Embryonic facial prominence (tissue), 1 donor: Measurements from ENCODE around the gene FAM53B.

Experiments
- DNase-seq: peaks from one replicate; pipeline ENCODE4 v3.0.0-alpha.2; 2016; ENCODE audit errors: extremely low spot score

The FAM53B gene

DNA sequence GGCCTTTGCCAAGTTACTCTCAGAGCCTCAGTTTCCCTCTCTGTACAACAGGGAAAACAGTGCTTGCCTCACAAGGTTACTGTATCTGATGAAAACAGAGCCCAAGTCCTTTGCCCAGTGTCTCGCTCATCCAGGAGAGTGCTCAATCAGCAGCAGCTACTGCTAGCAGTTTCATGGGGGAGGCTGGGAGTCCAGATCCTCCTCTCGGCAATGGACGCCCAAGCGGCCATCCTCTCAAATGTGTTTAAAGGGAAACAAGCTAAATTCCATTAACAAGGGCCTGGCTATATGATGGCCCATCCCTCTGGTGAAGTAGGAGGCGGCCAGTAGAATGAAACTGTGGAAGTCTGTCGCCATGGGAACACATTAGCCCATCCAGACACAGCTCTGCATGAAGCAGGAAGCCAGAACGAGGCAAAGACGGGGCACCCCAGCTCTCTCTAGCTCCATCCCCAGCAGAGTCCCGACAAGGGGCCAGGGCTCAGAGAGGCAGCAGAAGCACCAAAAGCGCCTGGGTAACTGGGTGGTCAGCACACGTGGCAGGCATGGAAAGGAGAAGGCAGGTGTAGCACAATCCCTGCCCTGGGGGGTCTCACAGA lies 35.2 kb downstream of the FAM53B start:
- DNase-seq = peak; percentile 14

DNA sequence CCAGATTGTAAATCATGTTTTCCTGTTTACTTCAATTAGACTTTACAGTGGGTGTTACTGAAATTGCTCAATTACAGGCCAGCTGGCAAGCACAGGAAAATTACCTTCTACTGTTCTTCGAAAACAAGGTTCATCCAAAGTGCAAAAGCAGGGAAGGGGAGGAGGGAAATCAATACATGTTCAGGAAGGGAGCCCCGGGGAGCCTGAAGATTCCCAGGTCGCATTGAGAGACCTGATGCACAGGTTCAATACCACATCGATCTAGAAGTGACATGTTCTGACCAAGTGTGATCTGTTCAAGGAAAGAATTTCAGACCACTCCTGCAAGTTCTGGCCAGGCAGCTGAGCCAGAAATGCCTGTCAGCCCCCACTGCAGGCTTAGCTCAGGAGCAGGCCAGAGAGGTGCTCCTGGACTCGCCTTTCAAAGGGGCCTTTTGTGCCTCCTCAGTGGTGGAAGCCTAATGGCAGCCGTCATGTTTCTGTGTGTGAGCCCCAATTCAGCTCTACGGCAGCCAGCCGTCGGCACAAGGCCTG lies 35.9 kb downstream of the FAM53B start:
- no peak for DNase-seq

DNA sequence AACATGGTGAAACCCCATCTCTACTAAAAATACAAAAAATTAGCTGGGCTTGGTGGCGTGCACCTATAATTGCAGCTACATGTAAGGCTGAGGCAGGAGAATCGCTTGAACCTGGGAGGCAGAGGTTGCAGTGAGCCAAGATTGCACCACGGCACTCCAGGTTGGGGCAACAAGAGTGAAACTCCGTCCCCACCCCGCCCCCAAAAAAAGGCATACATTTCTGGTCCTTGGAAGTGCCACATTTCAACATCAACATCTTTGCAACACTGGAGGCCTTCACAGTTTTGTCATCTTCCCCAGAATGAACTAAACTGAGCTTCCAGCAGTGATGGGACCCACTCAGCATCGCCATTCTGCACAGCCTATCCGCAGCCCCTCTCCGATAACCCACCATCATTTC lies 36.6 kb downstream of the FAM53B start:
- DNase-seq = no peak

DNA sequence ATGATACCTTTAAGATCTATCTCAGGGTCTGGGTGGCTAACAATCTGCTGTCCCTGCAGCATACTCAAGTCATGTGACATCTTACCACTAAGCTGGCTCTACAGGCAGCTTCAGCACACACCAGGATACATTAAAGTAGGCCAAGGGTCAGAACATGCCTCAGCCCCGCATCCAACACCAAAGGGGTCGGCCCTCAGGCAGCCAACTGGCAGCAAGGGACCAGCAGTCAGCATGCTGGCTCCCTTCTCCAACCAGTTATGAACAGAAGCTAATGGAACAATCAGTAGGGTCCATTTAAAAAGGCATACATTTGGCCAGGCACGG lies 37.1 kb downstream of the FAM53B start:
- no peak for DNase-seq

DNA sequence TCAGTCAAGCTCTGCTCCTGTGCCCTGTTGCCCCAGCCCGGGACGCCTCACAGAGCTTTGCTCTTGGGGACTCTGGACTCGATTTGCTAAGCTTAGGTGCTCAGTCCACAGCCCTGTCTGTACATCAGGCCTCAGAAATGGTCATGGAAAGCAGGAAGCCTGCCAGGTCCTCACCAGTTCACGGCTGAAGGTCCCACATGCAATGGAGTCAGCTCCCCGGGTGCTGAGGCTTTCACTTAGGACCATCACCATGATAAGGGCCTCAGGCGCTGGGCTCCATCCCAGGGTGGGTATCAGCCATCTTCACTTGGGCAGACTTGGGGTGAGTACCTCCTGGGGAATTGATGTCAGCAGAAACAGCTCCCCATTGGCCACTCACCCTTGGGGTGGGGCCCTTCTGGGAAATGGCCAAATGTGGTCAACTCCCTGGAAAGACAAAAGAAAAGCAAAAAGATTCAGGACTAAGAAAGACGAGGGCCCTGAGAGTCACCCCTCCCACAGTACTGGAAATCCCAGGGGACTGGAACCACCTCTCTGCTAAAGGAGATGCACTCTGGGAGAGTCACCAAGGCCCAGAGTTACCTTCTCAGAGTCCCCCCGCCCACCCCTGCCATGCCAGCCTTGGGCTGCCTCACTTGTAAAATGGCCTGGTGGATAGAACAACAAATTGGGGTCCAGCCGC lies 37.6 kb downstream of the FAM53B start:
- DNase-seq = no peak

DNA sequence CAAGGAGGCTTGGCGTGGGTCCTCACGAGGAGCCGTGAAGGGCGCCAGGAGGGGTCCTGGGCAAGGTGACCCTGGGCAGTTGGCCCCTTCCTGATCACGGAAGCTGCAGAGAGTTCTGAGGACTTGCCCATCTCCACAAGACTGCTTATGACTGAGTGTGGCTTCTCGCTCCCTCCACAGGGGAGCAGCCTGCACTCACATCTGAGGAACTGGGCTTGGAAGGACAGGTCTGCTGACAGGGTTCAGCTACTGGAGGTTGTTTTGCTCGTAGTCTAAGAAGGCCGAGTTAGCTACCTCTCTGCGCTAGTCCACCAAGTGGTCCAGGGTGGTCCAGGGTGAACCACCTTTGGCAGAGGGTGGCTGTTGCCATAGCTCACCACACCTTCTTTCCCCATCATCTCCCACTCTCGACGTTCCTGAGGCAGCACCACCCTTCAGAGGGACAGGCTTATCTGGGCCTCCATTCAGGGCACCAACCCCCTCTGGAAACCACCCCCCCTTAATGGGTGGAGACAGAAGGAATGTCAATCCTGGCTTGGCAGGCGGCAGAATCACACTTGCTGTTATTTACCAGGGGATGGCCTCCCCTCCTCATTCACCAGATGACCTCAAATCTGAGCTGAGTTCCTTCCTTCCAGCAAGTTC lies 38.2 kb downstream of the FAM53B start:
- no peak for DNase-seq

DNA sequence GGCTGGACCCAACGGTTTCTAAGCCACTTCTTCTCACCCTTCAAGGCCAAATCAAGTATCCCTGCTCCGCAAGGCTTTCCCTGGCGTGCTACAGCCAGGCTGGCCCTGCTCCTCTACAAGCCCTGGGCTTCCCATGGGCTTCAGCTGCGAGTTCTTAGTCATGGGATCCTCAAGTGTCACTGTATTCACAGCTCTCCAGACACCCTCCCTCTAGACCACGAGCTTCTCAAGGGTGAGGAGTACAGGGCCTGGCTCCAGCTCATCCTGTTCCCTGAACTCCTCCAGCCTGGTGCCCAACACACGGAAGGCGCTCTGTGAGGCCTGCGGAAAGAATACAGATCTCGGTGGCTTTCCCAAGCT lies 38.8 kb downstream of the FAM53B start:
- DNase-seq = no peak

DNA sequence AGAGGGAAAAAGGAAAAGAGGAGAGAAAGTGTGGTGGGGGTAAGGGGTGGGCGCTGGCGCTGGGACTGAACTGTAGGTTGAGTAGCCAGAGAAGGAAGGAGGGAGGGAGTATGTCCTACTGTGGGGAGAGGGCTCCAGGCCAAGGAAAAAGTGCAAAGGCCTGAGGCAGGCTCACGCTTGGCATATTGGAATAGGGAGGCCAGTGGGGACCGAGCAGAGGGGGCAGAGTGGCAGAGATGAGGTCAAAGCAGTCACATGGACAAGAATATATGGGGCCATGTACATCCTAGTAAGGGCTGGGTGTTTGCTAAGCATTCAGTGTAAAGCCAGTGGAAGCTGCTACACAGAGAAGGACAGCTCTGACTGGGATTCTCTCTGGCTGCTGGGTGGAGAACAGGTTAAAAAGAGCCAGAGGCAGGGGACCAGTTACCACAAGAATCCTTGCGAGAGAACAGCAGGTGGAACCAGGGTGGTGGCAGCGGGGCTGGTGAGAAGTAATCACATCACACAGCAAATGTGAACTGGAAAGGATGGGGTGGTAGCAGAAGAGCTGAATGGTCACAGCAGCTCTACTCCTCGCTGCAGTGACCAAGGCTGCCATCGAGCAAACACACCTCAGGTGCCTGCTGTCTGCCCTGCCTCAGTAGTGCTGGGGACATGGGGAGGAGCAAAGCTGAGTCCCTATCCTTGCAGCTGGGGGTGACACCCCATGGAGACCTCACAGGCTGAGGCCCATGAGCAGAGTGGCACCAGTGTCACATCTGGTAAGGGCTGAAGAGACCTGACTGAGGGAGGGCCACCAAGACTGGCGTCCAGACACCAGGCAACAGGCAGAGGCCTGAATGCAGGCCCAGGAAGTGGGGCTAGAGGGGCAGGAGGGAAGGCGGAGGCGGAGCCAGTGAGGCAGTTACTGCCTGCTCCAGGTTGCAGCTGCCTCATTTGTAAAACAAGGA lies 39.5 kb downstream of the FAM53B start:
- no peak for DNase-seq

DNA sequence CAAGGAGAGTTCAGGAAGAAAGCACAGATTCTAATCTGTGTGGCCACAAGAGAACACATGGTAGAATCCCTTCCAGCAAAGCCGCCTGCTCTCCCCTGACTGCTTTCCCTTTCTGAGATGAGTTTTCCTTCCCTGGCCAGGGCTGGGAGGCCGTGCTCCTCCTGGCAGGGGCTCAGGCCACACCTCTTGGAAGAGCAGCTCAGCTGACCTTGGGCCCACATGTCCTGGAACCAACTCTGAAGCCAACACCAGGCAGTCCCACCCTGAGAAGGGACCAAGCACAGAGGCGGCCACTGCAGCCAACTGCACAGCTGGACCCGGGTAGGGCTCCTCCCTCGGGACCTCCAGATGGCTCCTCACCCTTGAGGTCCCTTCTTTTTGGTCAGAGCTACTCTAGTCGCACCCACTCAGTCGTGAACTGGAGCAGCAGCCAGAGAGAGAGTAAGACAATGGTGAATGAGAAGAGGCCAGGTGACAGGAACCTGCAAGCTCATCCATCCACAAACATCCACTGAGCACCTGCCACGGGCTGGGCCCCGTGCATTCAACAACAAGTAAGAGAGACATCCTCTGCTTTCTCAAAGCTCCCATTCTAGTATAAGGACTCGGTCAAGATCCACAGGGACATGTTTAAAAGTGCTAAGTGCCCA lies 40.3 kb downstream of the FAM53B start:
- DNase-seq = no peak

DNA sequence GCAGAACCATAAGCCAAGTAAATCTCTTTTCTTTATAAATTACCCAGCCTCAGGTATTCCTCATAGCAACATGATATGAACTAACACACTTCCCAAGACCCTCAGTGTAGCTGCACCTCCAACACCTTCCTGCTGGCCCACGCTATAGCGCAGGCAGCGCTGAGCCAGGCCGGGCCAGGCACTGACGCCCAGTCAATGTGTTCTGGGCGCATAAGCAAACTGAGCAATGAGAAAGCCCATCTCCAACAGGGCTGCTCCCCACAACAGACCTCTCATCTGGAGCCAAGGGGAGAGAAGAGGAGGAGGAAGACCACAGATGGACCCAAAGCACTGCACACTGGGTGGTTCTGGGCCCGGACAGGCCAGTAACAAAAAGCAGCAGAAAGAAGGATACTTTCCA lies 40.8 kb downstream of the FAM53B start:
- DNase-seq = no peak

DNA sequence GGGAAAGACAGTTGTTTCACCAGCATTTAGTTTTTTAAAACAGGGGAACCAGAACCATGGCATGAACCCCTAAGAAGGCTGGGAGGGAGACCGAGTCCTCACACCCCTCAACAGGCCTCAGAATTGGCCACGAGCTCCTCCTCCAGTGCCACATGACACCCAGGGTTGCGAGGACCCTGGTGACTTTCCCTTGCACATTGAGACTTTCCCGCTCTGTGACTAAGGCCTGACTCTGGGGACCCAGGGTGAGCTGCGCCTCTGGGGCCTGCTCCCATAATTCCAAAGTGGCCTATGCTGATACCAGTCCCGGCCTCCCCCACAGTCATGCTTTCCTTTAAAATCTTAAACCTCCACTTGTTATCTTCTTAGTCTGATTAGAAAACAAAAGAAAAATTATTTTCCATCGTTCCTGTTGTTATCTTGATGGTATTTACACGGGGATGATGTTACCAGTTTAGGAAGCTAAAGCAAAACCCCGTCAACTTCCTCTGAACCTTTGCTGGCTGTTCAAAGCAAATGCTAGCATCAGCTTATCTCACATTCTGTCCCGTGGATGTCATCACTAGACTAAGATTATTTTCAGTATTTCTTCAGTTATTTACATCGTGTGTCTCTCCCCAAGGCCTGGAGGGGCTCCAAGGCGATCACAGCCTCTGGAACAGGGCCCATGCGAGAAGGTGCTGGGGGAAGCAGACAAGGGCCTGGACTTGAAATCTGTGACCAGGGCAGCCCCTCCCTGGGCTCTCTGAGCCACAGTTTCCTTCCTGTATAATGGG lies 42.1 kb downstream of the FAM53B start:
- DNase-seq = no peak

DNA sequence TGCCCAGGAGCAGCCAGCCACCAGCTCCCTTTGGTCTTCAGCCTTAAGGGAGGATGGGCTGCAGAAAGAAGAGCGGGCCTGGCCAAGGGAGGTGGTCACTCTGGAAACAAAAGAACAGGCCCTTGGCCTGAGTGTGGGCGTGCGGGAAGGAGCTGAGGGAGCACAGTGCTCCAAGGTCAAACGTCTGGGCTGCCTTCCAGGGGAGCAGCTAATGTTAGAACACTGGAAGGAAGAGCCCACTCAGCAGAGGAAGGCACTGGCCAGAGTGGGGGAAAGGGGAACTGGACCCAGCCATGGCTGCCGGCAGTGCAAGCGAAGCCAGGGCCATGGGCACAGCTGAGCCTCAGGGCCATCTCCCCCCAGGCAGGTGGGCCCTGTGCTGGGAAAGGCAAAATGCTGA lies 42.7 kb downstream of the FAM53B start:
- DNase-seq = no peak

DNA sequence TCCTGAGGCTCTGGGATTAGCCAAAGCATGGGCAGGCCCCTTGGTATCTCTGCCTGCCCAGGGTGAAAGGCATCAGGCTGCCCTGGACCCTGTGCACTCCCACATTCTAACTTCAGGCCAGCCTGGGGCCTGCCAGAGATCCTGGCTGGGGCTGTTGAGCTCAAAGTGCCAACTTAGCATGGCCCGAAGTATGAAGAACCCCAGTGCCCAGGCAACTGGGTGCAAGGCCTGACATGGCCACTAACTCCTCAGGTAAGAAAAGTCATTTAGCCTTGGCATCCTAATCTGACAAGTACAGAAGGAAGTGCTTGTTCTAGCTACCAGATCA lies 43.2 kb downstream of the FAM53B start:
- DNase-seq = no peak

DNA sequence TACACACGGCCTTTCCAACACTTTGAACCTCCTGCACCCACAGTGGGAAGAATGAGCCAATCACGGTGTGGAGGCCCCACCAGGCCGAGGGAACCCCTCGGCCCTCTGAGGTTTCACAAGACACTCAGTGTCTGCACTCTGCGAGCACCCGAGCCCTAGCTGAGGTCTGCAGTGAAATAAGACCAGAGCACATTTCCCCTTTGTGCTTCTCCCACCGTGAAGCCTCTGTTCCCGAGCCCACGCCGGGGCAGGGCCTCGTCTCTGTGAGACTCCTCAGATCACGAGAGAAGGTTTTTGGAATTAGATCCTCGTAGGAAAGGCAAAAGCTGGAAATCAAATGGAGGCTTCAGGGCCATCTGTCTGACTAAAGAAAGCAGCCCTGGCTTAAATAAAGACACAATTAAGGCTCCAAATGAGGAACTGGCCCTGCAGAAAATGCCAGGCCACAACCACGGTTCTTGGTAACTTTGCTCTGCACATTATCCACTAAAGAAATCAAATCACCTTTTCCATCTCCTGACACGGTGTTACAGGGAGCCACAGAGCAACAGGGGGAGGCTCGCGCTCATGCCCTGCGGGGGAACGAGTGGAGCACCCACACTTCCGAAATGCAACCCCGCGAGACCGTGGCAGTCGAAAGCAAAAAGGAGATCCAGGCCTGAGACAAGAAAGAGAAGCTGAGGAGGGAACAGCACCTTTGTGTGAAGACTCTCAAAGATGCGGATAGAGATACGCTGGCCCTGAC lies 43.7 kb downstream of the FAM53B start:
- no peak for DNase-seq

DNA sequence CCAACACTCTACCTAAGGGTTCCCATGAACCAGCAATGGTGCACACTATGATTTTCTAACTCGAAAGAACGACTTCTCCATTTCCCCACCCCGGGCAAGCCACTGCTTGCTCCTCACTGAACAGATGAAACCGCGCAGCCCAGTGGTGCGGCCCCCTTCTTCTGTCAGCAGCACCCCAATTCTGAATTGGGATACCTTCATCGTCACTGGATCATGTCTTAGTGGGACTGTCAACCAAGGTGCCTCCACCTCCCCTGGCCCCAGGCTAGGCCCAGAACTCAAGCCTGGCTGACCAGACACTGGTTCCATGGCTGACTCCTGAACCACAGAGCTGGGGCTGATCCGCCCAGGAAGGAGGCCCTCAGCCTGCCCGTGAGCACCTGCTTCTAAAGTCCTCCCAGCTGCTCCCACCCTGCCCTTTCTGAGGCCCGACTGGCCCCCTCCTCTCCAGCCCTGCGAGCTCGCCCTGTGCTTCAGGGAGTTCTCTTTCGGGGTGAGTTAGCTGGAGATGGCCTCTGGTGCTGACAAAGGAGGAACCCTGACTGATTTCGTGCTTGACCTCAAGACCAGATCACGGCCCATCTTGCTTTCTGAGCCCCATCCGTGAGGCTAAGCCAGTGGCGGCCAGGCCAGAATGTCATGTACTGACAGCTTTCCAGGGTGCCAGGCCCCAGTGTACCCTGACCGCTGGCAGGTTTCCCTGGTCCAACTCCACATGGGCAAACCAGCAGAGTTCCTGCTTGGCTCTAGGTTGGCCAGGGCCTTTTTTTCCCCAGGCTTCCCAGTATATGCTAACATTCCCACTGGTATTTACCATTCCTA lies 44.5 kb downstream of the FAM53B start:
- no peak for DNase-seq

DNA sequence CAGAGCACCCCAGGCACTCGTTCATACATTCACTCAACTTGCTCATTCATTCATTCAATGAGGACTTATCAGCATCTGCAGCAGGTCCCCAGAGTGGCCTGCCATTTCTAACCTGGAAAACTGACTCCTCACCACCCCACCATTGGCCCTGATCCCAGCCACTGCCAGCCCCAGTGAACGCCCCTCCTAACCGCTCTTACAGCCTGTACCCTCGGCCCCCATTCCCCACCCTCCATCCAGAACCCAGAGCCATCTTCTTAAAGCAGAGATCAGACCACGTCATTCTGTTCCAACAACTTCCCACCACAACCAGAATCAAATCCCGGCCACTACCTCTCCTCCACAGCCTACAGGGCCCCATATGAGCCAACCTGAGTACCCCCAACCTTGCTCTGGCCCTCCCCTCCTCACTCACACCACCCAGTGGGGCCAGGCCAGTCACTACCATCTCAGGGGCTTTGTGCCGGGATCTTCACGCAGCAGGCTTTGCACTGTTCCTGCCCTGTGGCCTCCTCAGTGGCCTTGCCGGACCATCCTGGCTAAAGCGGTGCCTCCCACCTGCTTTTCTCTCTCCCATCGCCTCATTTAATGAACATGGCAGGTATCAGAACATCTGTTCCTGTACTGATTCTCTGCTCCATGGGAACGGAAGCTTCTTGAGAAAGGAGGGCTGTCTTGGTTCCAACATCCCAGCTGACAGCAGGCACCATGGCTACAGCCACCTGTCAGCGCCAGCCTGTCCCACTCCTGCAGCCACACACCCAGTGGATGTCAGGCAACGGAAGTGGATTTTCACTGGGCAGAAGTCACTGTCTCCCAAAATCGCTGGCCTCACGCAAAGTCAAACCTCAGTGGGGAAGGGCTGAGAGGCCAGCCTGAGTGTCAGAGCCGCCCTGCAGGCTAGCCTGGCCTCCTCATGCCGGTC lies 45.4 kb downstream of the FAM53B start:
- DNase-seq = no peak

DNA sequence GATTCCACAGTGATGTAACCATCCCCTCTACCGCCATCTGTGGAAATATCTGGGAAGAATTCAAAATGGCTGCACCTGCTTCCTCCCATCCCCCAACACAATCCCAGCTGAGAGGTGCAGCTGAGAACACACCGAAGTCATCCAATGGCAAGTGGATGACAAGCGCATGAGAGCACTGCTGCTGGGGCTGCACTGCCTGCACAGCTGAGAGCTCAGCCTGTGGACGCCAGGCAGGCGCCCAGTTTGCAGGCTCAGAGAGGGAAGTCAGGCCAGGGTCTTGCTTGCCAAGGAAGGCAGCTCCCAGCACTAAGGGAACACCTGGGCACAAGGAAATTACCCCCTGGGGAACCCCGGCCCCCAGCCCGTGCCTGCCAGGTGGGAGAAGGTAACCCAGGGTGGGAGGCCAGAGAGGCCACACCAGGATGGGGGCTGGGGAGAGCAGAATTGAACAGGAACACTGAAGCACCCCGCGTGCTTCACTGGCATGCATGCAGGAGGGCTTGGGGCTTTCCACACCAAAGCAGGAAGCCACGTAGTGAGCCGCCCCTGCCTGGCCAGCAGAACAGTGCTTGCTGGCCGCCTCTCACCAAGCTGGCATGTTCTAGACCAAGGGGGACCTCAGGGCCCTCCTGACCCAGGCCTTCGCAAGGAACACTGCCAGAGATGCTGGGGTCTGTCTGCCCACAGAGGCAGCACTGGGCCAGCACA lies 46.2 kb downstream of the FAM53B start:
- no peak for DNase-seq

DNA sequence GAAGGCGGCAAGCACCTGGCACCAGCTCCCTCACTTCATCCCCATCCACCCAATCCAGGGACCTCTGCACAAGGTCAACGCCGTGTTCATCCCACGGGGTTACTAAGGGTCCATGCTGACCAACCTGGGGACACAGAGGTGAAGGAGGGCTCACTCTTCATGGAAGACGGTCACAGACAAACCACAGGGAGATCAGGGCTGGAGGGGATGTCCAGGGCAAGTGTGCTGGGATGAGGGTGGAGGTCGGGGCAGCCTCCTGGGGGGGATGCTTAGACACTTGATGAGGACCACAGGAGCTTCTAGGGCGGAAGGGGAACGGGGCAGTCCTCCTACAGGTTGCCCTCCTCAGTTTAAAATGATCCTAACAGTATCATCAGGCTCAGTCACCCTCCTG lies 46.7 kb downstream of the FAM53B start:
- no peak for DNase-seq
